ENCODE measurements around the gene HS3ST1. TPM values are rescaled to one million over a fixed set of nuclear protein-coding genes. Genes with fewer than 3 reads are reported as not detected.

HS3ST1 gene
- total RNA-seq, 2 donors from 2014 or later, result 1.3 to 2.8 TPM

- peaks cover 10% of the 10 kb centered on the region for H3K27me3 Mint-ChIP-seq (ENCODE audit: insufficient read depth)
- no peaks in the 10 kb centered on the region for H3K9me3 ChIP-seq (ENCODE audit: control insufficient read depth, low read length)
- H3K4me3 ChIP-seq (ENCODE audit: low read length), result no peak overlapping the region
- DNase-seq, result no peak
- H3K4me1 ChIP-seq (ENCODE audit: control insufficient read depth, insufficient read depth, low read length), result no peaks in the 10 kb centered on the region
- 81% methylated on average over 1 of the region's 1 CpG; no CpG with 5 or more reads in 1 of the 2 experiments for whole genome bisulfite sequencing, 2 experiments (ENCODE audit: insufficient coverage in 1 of 2, insufficient read length in 1 of 2)
- H3K36me3 Mint-ChIP-seq (ENCODE audit: low read depth), result no peaks in the 10 kb centered on the region
- no peak for TF ChIP-seq CTCF (conservative IDR thresholded peaks at IDR 0.05)
- H3K4me3 Mint-ChIP-seq, result no peak overlapping the region
- peaks cover 4% of the 10 kb centered on the region for H3K4me1 Mint-ChIP-seq
- no peaks in the 10 kb centered on the region for H3K27me3 ChIP-seq (ENCODE audit: control insufficient read depth, insufficient read depth, low read length, poor library complexity, severe bottlenecking)
- H3K9me3 Mint-ChIP-seq, result no peaks in the 10 kb centered on the region
- H3K36me3 ChIP-seq (ENCODE audit: control insufficient read depth, insufficient read depth, low read length), result no peaks in the 10 kb centered on the region
- H3K9ac ChIP-seq (ENCODE audit: extremely low read depth, low read length, poor library complexity, severe bottlenecking), result no peak overlapping the region
- H3K27ac Mint-ChIP-seq, result no peak overlapping the region
- no peak overlapping the region for H3K27ac ChIP-seq (ENCODE audit: low read depth, low read length)
These were observed 6.9 kb upstream of the HS3ST1 start for GRCh38 chr4:11435557-11435956.

- H3K4me1 ChIP-seq (ENCODE audit: control insufficient read depth, insufficient read depth, low read length), result no peaks in the 10 kb centered on the region
- no peaks in the 10 kb centered on the region for H3K36me3 ChIP-seq (ENCODE audit: control insufficient read depth, insufficient read depth, low read length)
- 80 to 93% methylated on average over 2 to 4 of the region's 4 CpGs for WGBS, 2 experiments (ENCODE audit: insufficient coverage in 1 of 2, insufficient read length in 1 of 2)
- Mint-ChIP-seq H3K9me3 (no peaks in the 10 kb centered on the region), H3K4me3 (no peak overlapping the region), H3K36me3 (ENCODE audit: low read depth) (no peaks in the 10 kb centered on the region), H3K27ac (no peak overlapping the region), H3K4me1 (peaks cover 17% of the 10 kb centered on the region), H3K27me3 (ENCODE audit: insufficient read depth) (peaks cover 45% of the 10 kb centered on the region)
- H3K9me3 ChIP-seq (ENCODE audit: control insufficient read depth, low read length), result no peaks in the 10 kb centered on the region
- peaks cover 38% of the 10 kb centered on the region for H3K27me3 ChIP-seq (ENCODE audit: control insufficient read depth, insufficient read depth, low read length, poor library complexity, severe bottlenecking)
- no peak overlapping the region for H3K27ac ChIP-seq (ENCODE audit: low read depth, low read length)
- DNase-seq, result no peak
- TF ChIP-seq CTCF (conservative IDR thresholded peaks at IDR 0.05), result no peak
- no peak overlapping the region for H3K9ac ChIP-seq (ENCODE audit: extremely low read depth, low read length, poor library complexity, severe bottlenecking)
- no peak overlapping the region for H3K4me3 ChIP-seq (ENCODE audit: low read length)
These were observed 2.4 kb upstream of the HS3ST1 start for GRCh38 chr4:11431111-11431510.

- no peak overlapping the region for H3K27ac ChIP-seq (ENCODE audit: low read depth, low read length)
- 88 to 100% methylated on average over 1 to 2 of the region's 2 CpGs for WGBS, 2 experiments (ENCODE audit: insufficient coverage in 1 of 2, insufficient read length in 1 of 2)
- Mint-ChIP-seq H3K4me1 (peaks cover 20% of the 10 kb centered on the region), H3K36me3 (ENCODE audit: low read depth) (no peaks in the 10 kb centered on the region), H3K9me3 (no peaks in the 10 kb centered on the region), H3K27ac (no peak overlapping the region), H3K4me3 (no peak overlapping the region), H3K27me3 (ENCODE audit: insufficient read depth) (peaks cover 50% of the 10 kb centered on the region)
- no peaks in the 10 kb centered on the region for H3K9me3 ChIP-seq (ENCODE audit: control insufficient read depth, low read length)
- no peak overlapping the region for H3K9ac ChIP-seq (ENCODE audit: extremely low read depth, low read length, poor library complexity, severe bottlenecking)
- H3K36me3 ChIP-seq (ENCODE audit: control insufficient read depth, insufficient read depth, low read length), result no peaks in the 10 kb centered on the region
- H3K27me3 ChIP-seq (ENCODE audit: control insufficient read depth, insufficient read depth, low read length, poor library complexity, severe bottlenecking), result peaks cover 44% of the 10 kb centered on the region
- TF ChIP-seq CTCF (conservative IDR thresholded peaks at IDR 0.05), result no peak
- DNase-seq, result no peak
- no peaks in the 10 kb centered on the region for H3K4me1 ChIP-seq (ENCODE audit: control insufficient read depth, insufficient read depth, low read length)
- no peak overlapping the region for H3K4me3 ChIP-seq (ENCODE audit: low read length)
These were observed 1.8 kb upstream of the HS3ST1 start for GRCh38 chr4:11430536-11430935.
